A549 treated with ZK216348 at 1 μM for 4 hours (cell line): ENCODE results near the gene ANXA6. TPM values are rescaled to one million over a fixed set of nuclear protein-coding genes. Genes with fewer than 3 reads are reported as not detected.

ENCODE experiments used
- total RNA-seq: library from RNA; stranded (reverse); fragments of 200-300 nt; extraction: Qiagen RNA extraction; gene quantifications from 5 replicates; pipeline ENCODE4 v1.2.3, GENCODE V29; 2022; ENCODE audit warnings: low read depth

The ANXA6 gene
- 39.8 to 46.0 TPM (median 43.1 TPM) in 5 replicates for total RNA-seq

DNA sequence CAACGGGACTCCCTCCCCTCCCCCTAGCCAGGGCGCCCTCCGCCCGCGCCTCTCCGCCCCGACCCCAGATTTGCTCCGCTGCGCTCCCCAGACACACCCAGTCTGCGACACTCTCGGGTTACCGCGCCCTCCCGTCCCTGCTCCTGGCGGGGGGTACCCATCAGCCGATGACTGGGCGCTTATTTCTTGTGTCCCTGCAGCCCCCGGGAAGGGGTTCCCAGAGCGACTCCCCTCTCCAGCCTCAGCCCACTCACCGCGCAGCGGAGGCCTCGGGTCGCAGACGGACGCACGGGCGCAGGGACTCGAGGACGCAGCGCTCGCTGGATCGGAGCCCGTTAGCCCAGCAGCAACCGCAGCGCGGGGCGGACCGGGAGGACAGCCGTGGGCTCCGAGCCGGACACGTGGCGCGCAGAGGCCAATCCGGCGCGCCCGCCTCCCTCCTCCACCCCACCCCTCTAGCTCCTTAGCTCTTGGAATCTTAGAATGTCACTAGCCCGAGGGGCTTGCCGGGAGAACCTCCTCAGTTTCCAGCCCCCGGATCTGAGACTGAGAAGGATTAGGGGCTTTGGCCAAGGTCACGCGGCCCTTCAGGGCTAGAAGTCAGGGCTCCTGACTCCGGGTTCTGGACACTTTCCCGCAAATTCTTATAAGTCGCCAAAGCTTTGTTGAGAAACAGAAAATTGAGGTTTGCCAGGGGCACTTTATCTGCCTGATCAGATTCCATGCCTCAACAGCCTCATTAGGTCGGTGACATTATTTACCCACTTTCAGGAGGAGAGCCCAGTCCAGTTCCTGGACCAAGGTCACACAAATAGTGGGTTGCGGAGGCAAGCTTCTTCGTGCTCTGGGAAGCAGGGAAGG lies at the start of gene ANXA6:
TSS of gene ANXA6 (minus strand) at position 354 of the 861 bp plus-strand sequence. CDS start 9,878 bp downstream, outside the sequence.

DNA sequence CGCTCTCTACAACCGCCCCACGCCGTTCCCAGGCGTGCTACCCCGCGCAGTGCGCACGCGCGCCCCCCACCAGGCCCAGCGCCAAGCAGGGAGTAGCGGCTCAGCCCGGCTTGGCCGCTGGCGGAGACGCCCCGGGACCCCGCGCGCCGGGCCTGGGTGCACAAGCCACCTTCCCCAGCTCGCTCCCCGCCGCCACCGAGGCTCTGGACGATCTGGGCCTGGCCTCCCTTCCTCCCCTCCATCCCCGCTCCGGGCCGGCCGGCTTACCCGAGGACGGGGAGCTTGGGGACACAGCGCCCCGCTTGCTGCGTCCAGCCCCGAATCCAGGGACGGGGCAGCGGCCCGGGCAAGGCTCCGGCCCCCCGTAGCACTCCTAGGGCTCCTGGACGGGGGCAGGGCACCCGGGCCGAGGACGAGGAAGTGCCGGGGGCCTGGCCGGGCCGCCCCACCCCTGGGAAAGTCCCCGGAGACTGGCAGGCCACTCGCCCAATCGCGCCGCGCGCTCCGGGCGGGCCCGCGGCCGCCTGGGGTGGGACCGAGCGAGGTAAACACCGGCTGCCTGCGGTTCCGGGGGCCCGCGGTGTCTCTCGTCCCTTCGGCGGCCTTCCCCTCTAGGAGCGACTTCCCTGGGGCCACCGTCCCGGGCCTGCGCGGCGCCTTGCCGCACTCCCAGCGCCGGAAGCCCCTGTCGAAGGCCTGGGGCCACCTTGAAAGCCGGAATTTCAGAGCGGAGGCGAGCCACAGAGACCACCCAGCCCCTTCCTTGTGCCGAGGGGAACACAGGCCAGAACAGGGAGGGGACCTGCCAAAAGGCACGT lies 76.8 kb downstream of the ANXA6 start, which contains the start of gene TNIP1:
TSS of gene TNIP1 (minus strand) at position 422 of the 818 bp plus-strand sequence. CDS start 15,939 bp downstream, outside the sequence.

Other genes starting within 250 kb of the ANXA6 start
- gene GPX3, start 137.2 kb downstream of the ANXA6 start, total RNA-seq = 12.1 to 20.9 TPM (median 17.2 TPM) in 5 replicates
- gene TNIP1, start 76.7 kb downstream of the ANXA6 start, total RNA-seq = 119 to 147 TPM (median 133 TPM) in 5 replicates
- 1.0 to 2.2 TPM (median 1.6 TPM) in 5 replicates for gene CCDC69, start 66.3 kb upstream of the ANXA6 start, total RNA-seq
- gene GM2A, start 95.4 kb upstream of the ANXA6 start, total RNA-seq = 14.0 to 18.3 TPM (median 17.6 TPM) in 5 replicates
- gene SLC36A3, start 146.0 kb upstream of the ANXA6 start, total RNA-seq = not detected in 5 replicates
- not detected in 5 replicates for gene SLC36A2, start 189.8 kb upstream of the ANXA6 start, total RNA-seq